GM19043 (cell line): ENCODE measurements around the gene PRKG1.
"Not testable (repeated sequence)": the region's sequence is repeated elsewhere in the genome, so short reads cannot be mapped to it uniquely, and the experiment has no call there.

Source experiments
- ATAC-seq: cut with Tn5 transposase; IDR thresholded peaks from one replicate; pipeline ENCODE4 v1.9.1; 2021; ENCODE audit warnings: low read depth; ENCODE audit not compliant: unreplicated experiment

The PRKG1 gene

GRCh38 chr10:51672039-51672535 lies 597.8 kb downstream of the PRKG1 start:
- ATAC-seq, result no peak

GRCh38 chr10:51675088-51675487 lies 600.8 kb downstream of the PRKG1 start:
- ATAC-seq, result no peak

GRCh38 chr10:51679841-51680240 lies 605.6 kb downstream of the PRKG1 start:
- ATAC-seq, result no peak

GRCh38 chr10:51683031-51683691 lies 608.9 kb downstream of the PRKG1 start:
- ATAC-seq, result no peak

GRCh38 chr10:51685768-51686167 lies 611.5 kb downstream of the PRKG1 start:
- no peak for ATAC-seq

- ATAC-seq, result no peak
Measured at GRCh38 chr10:51687296-51687695, 613.0 kb downstream of the PRKG1 start.

- not testable (repeated sequence) for ATAC-seq
Measured at GRCh38 chr10:51688826-51689225, 614.5 kb downstream of the PRKG1 start.

GRCh38 chr10:51689536-51689935 lies 615.2 kb downstream of the PRKG1 start:
- no peak for ATAC-seq

- no peak for ATAC-seq
Measured at GRCh38 chr10:51691135-51691534, 616.8 kb downstream of the PRKG1 start.

- ATAC-seq, result no peak
Measured at GRCh38 chr10:51694086-51694768, 619.9 kb downstream of the PRKG1 start.

GRCh38 chr10:51696251-51696650 lies 622.0 kb downstream of the PRKG1 start:
- ATAC-seq, result no peak

GRCh38 chr10:51698473-51699063 lies 624.3 kb downstream of the PRKG1 start:
- no peak for ATAC-seq

- ATAC-seq, result peak; percentile 29
Measured at GRCh38 chr10:51699145-51699474, 624.8 kb downstream of the PRKG1 start.

- peak; percentile 88 for ATAC-seq
Measured at GRCh38 chr10:51699475-51700227, 625.4 kb downstream of the PRKG1 start, which contains the start of gene CSTF2T. TSS of gene CSTF2T (minus strand) at chr10:51699595. CDS start at chr10:51699549, 46 bp downstream.

- no peak for ATAC-seq
Measured at GRCh38 chr10:51700228-51700817, 626.0 kb downstream of the PRKG1 start.

GRCh38 chr10:51705774-51706173 lies 631.5 kb downstream of the PRKG1 start:
- ATAC-seq, result no peak

- no peak for ATAC-seq
Measured at GRCh38 chr10:51706225-51706624, 631.9 kb downstream of the PRKG1 start.

GRCh38 chr10:51707392-51707791 lies 633.1 kb downstream of the PRKG1 start:
- no peak for ATAC-seq

- ATAC-seq, result no peak
Measured at GRCh38 chr10:51707821-51708424, 633.6 kb downstream of the PRKG1 start.

- ATAC-seq, result no peak
Measured at GRCh38 chr10:51708609-51709008, 634.3 kb downstream of the PRKG1 start.
